Smooth muscle cell (in vitro differentiated cells): Measurements from ENCODE around the gene LAMA3. TPM values are rescaled to one million over a fixed set of nuclear protein-coding genes. Genes with fewer than 3 reads are reported as not detected.

Experiments
- DNase-seq: peaks from one replicate; lab custom pipeline; 2025; ENCODE audit not compliant: unreplicated experiment; lab: John Stamatoyannopoulos, UW
- H2AFZ ChIP-seq: fragments of 200-600 bp; sonication (generic); 2 replicates; pipeline ENCODE4 v1.6.0; 2016; ENCODE audit warnings: antibody characterized with exemption, low read depth, mild to moderate bottlenecking
- H3F3A ChIP-seq: fragments of 200-600 bp; sonication (generic); 2 replicates; pipeline ENCODE4 v1.6.0; 2017; ENCODE audit warnings: antibody characterized with exemption, low read depth
- H3K27ac ChIP-seq: fragments of 200-600 bp; sonication (generic); 2 replicates; pipeline ENCODE4 v1.5.1; 2016; ENCODE audit warnings: low read depth, mild to moderate bottlenecking
- H3K27me3 ChIP-seq: fragments of 200-600 bp; sonication (generic); 2 replicates; pipeline ENCODE4 v1.6.1; 2016; ENCODE audit warnings: low read depth, mild to moderate bottlenecking
- H3K36me3 ChIP-seq: fragments of 200-600 bp; sonication (generic); 2 replicates; pipeline ENCODE4 v1.5.1; 2016; ENCODE audit warnings: low read depth
- H3K4me1 ChIP-seq: fragments of 200-600 bp; sonication (generic); 2 replicates; pipeline ENCODE4 v1.5.1; 2016; ENCODE audit warnings: low read depth
- H3K4me2 ChIP-seq: fragments of 200-600 bp; sonication (generic); 2 replicates; pipeline ENCODE4 v1.6.0; 2016; ENCODE audit warnings: mild to moderate bottlenecking
- H3K4me3 ChIP-seq: fragments of 200-600 bp; sonication (generic); 2 replicates; pipeline ENCODE4 v1.5.1; 2016; ENCODE audit warnings: mild to moderate bottlenecking
- H3K79me2 ChIP-seq: fragments of 200-600 bp; sonication (generic); 2 replicates; pipeline ENCODE4 v1.6.0; 2016; ENCODE audit warnings: low read depth, mild to moderate bottlenecking
- H3K9ac ChIP-seq: fragments of 200-600 bp; sonication (generic); 2 replicates; pipeline ENCODE4 v1.6.0; 2016; ENCODE audit warnings: low read depth
- H3K9me3 ChIP-seq: fragments of 200-600 bp; sonication (generic); replicated peaks from 2 replicates; pipeline ENCODE4 v1.5.1; 2016; ENCODE audit warnings: low read depth
- H4K20me1 ChIP-seq: fragments of 200-600 bp; sonication (generic); 2 replicates; pipeline ENCODE4 v1.6.0; 2016; ENCODE audit warnings: low read depth
- WGBS: methylation state at CpG from one replicate; pipeline ENCODE4 v1.1.7; 2016; ENCODE audit warnings: low lambda C conversion rate; 5-methylcytosine and 5-hydroxymethylcytosine counted together
- polyA plus RNA-seq: library from polyadenylated mRNA; unstranded; fragments of >200 nt; fragmentation: Nextera tagmentation; extraction: Ambion mirVana; gene quantifications from 2 replicates; pipeline ENCODE4 v1.2.1, GENCODE V29; 2016
- total RNA-seq: library from RNA; depleted of rRNA; stranded (reverse); fragments of >200 nt; gene quantifications from 2 replicates; pipeline ENCODE4 v1.2.3, GENCODE V29; 2014
- TF ChIP-seq, protein P1 (sequence below): fragments of 200-600 bp; sonication (generic); IDR thresholded peaks from 2 replicates; pipeline ENCODE4 v1.5.1; 2017; ENCODE audit warnings: borderline replicate concordance, mild to moderate bottlenecking, antibody characterized with exemption; ENCODE audit not compliant: insufficient read depth, poor library complexity, severe bottlenecking

Gene LAMA3
- total and polyA plus RNA-seq, 2 experiments from 2014 or later: 7.8 to 23.1 TPM

DNA sequence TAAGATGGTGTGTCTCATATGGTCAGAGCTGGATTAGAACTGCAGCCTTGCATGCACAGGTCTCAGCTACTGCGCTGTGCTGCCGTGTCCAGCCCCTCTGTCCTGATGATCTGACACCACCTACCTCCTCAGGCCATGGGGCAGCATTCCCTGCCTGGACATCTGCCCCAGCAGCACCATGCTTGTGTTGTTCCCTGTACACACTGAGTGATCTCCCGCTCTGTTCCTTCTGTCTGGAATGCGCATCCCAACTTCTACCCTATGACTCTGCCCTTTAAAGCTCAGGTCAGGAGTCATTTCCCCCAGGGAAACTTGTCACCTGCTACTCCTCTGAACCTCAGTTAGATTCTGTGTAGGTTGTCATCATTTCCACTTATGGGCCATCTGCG is 167.9 kb downstream of the LAMA3 start:
- WGBS: 93% methylated on average over 5 of the region's 5 CpGs
- no peak overlapping the region for H3K4me2 ChIP-seq

DNA sequence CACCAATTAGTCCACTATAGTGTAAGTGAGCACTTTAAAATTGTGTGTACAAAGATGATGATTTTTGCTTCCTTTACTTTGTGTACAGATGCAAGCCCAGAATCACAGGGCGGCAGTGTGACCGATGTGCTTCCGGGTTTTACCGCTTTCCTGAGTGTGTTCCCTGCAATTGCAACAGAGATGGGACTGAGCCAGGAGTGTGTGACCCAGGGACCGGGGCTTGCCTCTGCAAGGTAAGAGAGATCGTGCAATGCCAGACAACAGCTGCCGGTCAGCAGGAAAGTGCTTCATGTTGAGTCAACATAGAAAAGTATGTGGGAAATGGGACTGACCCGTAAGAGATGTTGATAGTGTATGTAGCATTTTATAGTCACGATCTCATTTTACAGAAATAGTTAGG is 168.5 kb downstream of the LAMA3 start:
- no peaks in the 10 kb centered on the region for H3F3A ChIP-seq
- no peak overlapping the region for H3K4me2 ChIP-seq
- no peaks in the 10 kb centered on the region for H4K20me1 ChIP-seq
- H3K27ac ChIP-seq: no peak overlapping the region
- H3K4me3 ChIP-seq: no peak overlapping the region
- DNase-seq: no peak
- WGBS: 86% methylated on average over 9 of the region's 9 CpGs
- no peaks in the 10 kb centered on the region for H3K27me3 ChIP-seq
- no peak overlapping the region for H3K9ac ChIP-seq
- TF ChIP-seq, protein P1, sequence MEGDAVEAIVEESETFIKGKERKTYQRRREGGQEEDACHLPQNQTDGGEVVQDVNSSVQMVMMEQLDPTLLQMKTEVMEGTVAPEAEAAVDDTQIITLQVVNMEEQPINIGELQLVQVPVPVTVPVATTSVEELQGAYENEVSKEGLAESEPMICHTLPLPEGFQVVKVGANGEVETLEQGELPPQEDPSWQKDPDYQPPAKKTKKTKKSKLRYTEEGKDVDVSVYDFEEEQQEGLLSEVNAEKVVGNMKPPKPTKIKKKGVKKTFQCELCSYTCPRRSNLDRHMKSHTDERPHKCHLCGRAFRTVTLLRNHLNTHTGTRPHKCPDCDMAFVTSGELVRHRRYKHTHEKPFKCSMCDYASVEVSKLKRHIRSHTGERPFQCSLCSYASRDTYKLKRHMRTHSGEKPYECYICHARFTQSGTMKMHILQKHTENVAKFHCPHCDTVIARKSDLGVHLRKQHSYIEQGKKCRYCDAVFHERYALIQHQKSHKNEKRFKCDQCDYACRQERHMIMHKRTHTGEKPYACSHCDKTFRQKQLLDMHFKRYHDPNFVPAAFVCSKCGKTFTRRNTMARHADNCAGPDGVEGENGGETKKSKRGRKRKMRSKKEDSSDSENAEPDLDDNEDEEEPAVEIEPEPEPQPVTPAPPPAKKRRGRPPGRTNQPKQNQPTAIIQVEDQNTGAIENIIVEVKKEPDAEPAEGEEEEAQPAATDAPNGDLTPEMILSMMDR: no peak
- no peaks in the 10 kb centered on the region for H3K9me3 ChIP-seq
- H3K4me1 ChIP-seq: peaks cover 5% of the 10 kb centered on the region
- no peak overlapping the region for H2AFZ ChIP-seq
- H3K36me3 ChIP-seq: no peaks in the 10 kb centered on the region
- H3K79me2 ChIP-seq: no peaks in the 10 kb centered on the region

More for the DNA sequence above, 167.9 kb downstream of the LAMA3 start:
- H3K4me3 ChIP-seq: no peak overlapping the region
- no peaks in the 10 kb centered on the region for H4K20me1 ChIP-seq
- TF ChIP-seq, protein P1: no peak
- no peaks in the 10 kb centered on the region for H3K79me2 ChIP-seq
- no peaks in the 10 kb centered on the region for H3K27me3 ChIP-seq
- no peak overlapping the region for H2AFZ ChIP-seq
- peaks cover 5% of the 10 kb centered on the region for H3K4me1 ChIP-seq
- H3K27ac ChIP-seq: no peak overlapping the region
- no peak for DNase-seq
- H3K9me3 ChIP-seq: no peaks in the 10 kb centered on the region
- H3K9ac ChIP-seq: no peak overlapping the region
- no peaks in the 10 kb centered on the region for H3K36me3 ChIP-seq
- H3F3A ChIP-seq: no peaks in the 10 kb centered on the region

DNA sequence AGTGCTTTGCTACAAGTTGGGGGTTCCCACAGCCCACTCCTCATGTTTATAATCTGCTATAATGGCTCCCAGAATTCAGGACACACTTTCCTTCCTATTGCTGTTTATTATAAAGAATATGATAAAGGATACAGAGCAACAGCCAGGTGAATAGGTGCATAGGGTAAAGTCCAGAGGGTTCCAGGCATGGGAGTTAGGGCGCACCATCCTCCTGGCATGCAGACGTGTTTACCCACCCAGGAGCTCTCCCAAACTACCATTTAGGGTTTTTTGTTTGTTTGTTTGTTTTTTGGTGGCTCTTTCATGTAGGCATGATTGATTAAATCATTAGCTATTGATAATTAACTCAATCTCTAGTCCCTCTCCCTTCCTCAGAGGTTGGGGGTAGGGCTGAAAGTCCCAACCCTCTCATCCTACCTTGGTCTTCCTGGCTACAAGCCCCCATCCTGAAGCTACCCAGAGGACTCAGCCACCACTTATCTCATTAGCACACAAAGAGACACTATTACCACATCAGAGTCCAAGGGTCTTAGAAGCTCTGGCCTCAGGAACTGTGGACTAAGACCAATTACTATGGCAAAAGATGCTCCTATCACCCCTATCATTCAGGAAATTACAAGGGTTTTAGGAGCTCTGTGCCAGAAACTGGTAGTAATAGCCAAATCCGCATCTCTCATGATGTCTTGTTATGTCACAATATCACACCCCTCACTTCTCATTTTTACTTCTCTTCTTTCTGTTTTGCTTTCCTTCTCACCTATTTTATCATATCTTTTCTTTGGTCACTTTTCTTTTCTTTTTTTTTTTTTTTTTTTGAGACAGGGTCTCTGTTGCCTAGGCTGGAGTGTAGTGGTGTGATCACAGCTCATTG is 170.4 kb downstream of the LAMA3 start:
- Histone ChIP-seq H3K9me3 (no peaks in the 10 kb centered on the region), H3F3A (no peaks in the 10 kb centered on the region), H4K20me1 (no peaks in the 10 kb centered on the region), H3K27ac (no peak overlapping the region), H3K79me2 (no peaks in the 10 kb centered on the region), H3K36me3 (no peaks in the 10 kb centered on the region), H2AFZ (no peak overlapping the region), H3K4me1 (peaks cover 5% of the 10 kb centered on the region), H3K9ac (no peak overlapping the region), H3K4me2 (no peak overlapping the region), H3K27me3 (no peaks in the 10 kb centered on the region), H3K4me3 (no peak overlapping the region)
- DNase-seq: no peak
- 94% methylated on average over 3 of the region's 3 CpGs for WGBS
- TF ChIP-seq, protein P1: no peak
